AG04449 (cell line): ENCODE data around the gene RNF227.

Experiments
- CTCF ChIA-PET: fragments of 350-600 bp; formaldehyde crosslinking; extraction: SDS; loops from one replicate; lab custom pipeline; 2021; ENCODE audit warnings: antibody characterized with exemption; lab: Yijun Ruan, JAX
- POLR2A ChIA-PET: fragments of 400-600, 350-600 bp; formaldehyde crosslinking; extraction: SDS; loops from one replicate; lab custom pipeline; 2020; ENCODE audit warnings: antibody characterized with exemption, inconsistent platforms; lab: Yijun Ruan, JAX
- DNase-seq: peaks from one replicate; pipeline ENCODE4 v3.0.0-alpha.2; 2010; ENCODE audit warnings: low read depth, low spot score
- H3K4me3 ChIP-seq: 2 replicates; pipeline ENCODE4 v1.5.1; 2011; ENCODE audit warnings: low read depth, mild to moderate bottlenecking, control low read depth, low read length
- CTCF ChIP-seq: IDR thresholded peaks from one replicate; pipeline ENCODE4 v1.5.1; 2011; ENCODE audit warnings: mild to moderate bottlenecking, moderate library complexity, low read length, control low read depth, inconsistent platforms; ENCODE audit not compliant: insufficient read depth; ENCODE audit errors: missing control alignments

RNF227 gene

GRCh38 chr17:7951143-7951792 lies 35.2 kb upstream of the RNF227 start:
- no peak for DNase-seq
- CTCF ChIA-PET: interaction anchor here (0.8 to 3.5 kb wide), 3 partner anchors 37 to 90 kb away, joined by 3 to 16 read pairs (median 3); no protein-coding TSS in a partner anchor
- H3K4me3 ChIP-seq: no peak overlapping the region
- POLR2A ChIA-PET: no interaction called here
- TF ChIP-seq CTCF: no peak

- POLR2A ChIA-PET: no interaction called here
- H3K4me3 ChIP-seq: no peak overlapping the region
- CTCF ChIA-PET: interaction anchor here (0.8 kb wide), 1 partner anchor 89 kb away, joined by 3 read pairs; no protein-coding TSS in a partner anchor
- no peak for TF ChIP-seq CTCF
- DNase-seq: no peak
These were observed 34.5 kb upstream of the RNF227 start for GRCh38 chr17:7950578-7950977.

GRCh38 chr17:7947651-7948050 lies 31.6 kb upstream of the RNF227 start:
- TF ChIP-seq CTCF: no peak
- ChIA-PET POLR2A (no interaction called here), CTCF (interaction anchor here (0.6 to 1.6 kb wide), 5 partner anchors 15 to 111 kb away, joined by 3 to 6 read pairs (median 4); no protein-coding TSS in a partner anchor)
- no peak for DNase-seq
- no peak overlapping the region for H3K4me3 ChIP-seq

- POLR2A ChIA-PET: interaction anchor here (0.6 kb wide), 1 partner anchor 20 kb away, joined by 3 read pairs; no protein-coding TSS in a partner anchor
- no peak for DNase-seq
- H3K4me3 ChIP-seq: no peak overlapping the region
- TF ChIP-seq CTCF: no peak
- CTCF ChIA-PET: interaction anchor here (1.1 to 4.2 kb wide), 3 partner anchors 14 to 44 kb away, joined by 3 to 19 read pairs (median 5); no protein-coding TSS in a partner anchor
These were observed 30.4 kb upstream of the RNF227 start for GRCh38 chr17:7946441-7946840.

- POLR2A ChIA-PET: interaction anchor here (1.3 kb wide), 1 partner anchor 14 kb away, joined by 6 read pairs; the partner anchor contains the start of gene TRAPPC1
- TF ChIP-seq CTCF: no peak
- CTCF ChIA-PET: interaction anchor here (0.6 to 4.2 kb wide), 5 partner anchors 12 to 114 kb away, joined by 3 to 26 read pairs (median 8); partner anchors contain the start of genes CNTROB and TRAPPC1
- no peak overlapping the region for H3K4me3 ChIP-seq
- no peak for DNase-seq
These were observed 29.6 kb upstream of the RNF227 start for GRCh38 chr17:7945651-7946050.

GRCh38 chr17:7944326-7944725 lies 28.2 kb upstream of the RNF227 start:
- ChIA-PET CTCF (interaction anchor here (0.8 to 4.2 kb wide), 9 partner anchors 9 to 201 kb away, joined by 3 to 26 read pairs (median 4); partner anchors contain the start of genes CNTROB and TRAPPC1), POLR2A (interaction anchor here (1.3 kb wide), 1 partner anchor 13 kb away, joined by 6 read pairs; the partner anchor contains the start of gene TRAPPC1)
- DNase-seq: no peak
- no peak for TF ChIP-seq CTCF
- H3K4me3 ChIP-seq: no peak overlapping the region
